H9 (cell line): Measurements from ENCODE around the gene EGFR. TPM values are rescaled to one million over a fixed set of nuclear protein-coding genes. Genes with fewer than 3 reads are reported as not detected.

Experiments used
- DNase-seq: peaks from one replicate; pipeline ENCODE4 v3.0.0-alpha.2; 2017
- H2AFZ ChIP-seq: one replicate; pipeline ENCODE4 v1.6.1; 2013; ENCODE audit warnings: mild to moderate bottlenecking, low read length, control low read depth, moderate library complexity
- H2AK5ac ChIP-seq: 2 replicates; pipeline ENCODE4 v1.6.1; 2013; ENCODE audit warnings: low read length, control low read depth, mixed read lengths; ENCODE audit not compliant: insufficient read length
- H2BK120ac ChIP-seq: one replicate; pipeline ENCODE4 v1.6.1; 2013; ENCODE audit warnings: low read depth, mild to moderate bottlenecking, low read length, control low read depth, inconsistent platforms; ENCODE audit not compliant: poor library complexity, severe bottlenecking
- H2BK12ac ChIP-seq: 2 replicates; pipeline ENCODE4 v1.6.1; 2013; ENCODE audit warnings: low read length, control low read depth, mixed read lengths, low read depth; ENCODE audit not compliant: insufficient read length
- H2BK15ac ChIP-seq: 2 replicates; pipeline ENCODE4 v1.6.1; 2013; ENCODE audit warnings: low read depth, low read length, control low read depth
- H2BK20ac ChIP-seq: one replicate; pipeline ENCODE4 v1.6.1; 2013; ENCODE audit warnings: low read depth, mild to moderate bottlenecking, low read length, control low read depth, inconsistent platforms; ENCODE audit not compliant: poor library complexity, severe bottlenecking
- H2BK5ac ChIP-seq: 2 replicates; pipeline ENCODE4 v1.6.1; 2013; ENCODE audit warnings: low read length, control low read depth, mixed read lengths; ENCODE audit not compliant: insufficient read length
- H3K14ac ChIP-seq: 2 replicates; pipeline ENCODE4 v1.6.1; 2013; ENCODE audit warnings: low read length, control low read depth; ENCODE audit not compliant: insufficient read depth
- H3K18ac ChIP-seq: 2 replicates; pipeline ENCODE4 v1.6.1; 2013; ENCODE audit warnings: low read depth, mild to moderate bottlenecking, mixed read lengths, low read length, control low read depth; ENCODE audit not compliant: insufficient read length
- H3K23ac ChIP-seq: 2 replicates; pipeline ENCODE4 v1.6.1; 2013; ENCODE audit warnings: low read length, control low read depth, mixed read lengths, low read depth; ENCODE audit not compliant: insufficient read length
- H3K23me2 ChIP-seq: 2 replicates; pipeline ENCODE4 v1.6.1; 2013; ENCODE audit warnings: low read depth, mild to moderate bottlenecking, mixed read lengths, low read length, control low read depth; ENCODE audit not compliant: insufficient read length, poor library complexity, severe bottlenecking
- H3K27ac ChIP-seq: 2 replicates; pipeline ENCODE4 v1.5.1; 2013; ENCODE audit warnings: low read length, control low read depth, mixed read lengths, low read depth; ENCODE audit not compliant: insufficient read length
- H3K27me3 ChIP-seq: 2 replicates; pipeline ENCODE4 v1.6.1; 2013; ENCODE audit warnings: low read length, control low read depth, inconsistent platforms; ENCODE audit not compliant: insufficient read depth
- H3K4ac ChIP-seq: 2 replicates; pipeline ENCODE4 v1.6.1; 2013; ENCODE audit warnings: low read depth, mild to moderate bottlenecking, control low read depth, inconsistent platforms, low read length, moderate library complexity
- H3K4me1 ChIP-seq: 2 replicates; pipeline ENCODE4 v1.6.1; 2013; ENCODE audit warnings: low read length, control low read depth, inconsistent platforms; ENCODE audit not compliant: insufficient read depth
- H3K4me2 ChIP-seq: 2 replicates; pipeline ENCODE4 v1.6.1; 2013; ENCODE audit warnings: low read length, control low read depth, mixed read lengths; ENCODE audit not compliant: insufficient read length, insufficient read depth
- H3K56ac ChIP-seq: 2 replicates; pipeline ENCODE4 v1.6.1; 2013; ENCODE audit warnings: low read depth, mild to moderate bottlenecking, mixed read lengths, low read length, control low read depth; ENCODE audit not compliant: insufficient read length
- H3K79me1 ChIP-seq: 2 replicates; pipeline ENCODE4 v1.6.1; 2013; ENCODE audit warnings: low read depth, mild to moderate bottlenecking, moderate library complexity, low read length, control low read depth, inconsistent platforms; ENCODE audit not compliant: insufficient read depth, poor library complexity, severe bottlenecking
- H3K79me2 ChIP-seq: 2 replicates; pipeline ENCODE4 v1.6.1; 2013; ENCODE audit warnings: low read length, control low read depth, inconsistent platforms; ENCODE audit not compliant: insufficient read depth
- H3K9ac ChIP-seq: 2 replicates; pipeline ENCODE4 v1.6.1; 2013; ENCODE audit warnings: low read length, control low read depth, mixed read lengths; ENCODE audit not compliant: insufficient read length; ENCODE audit errors: extremely low read depth
- H3K9me3 ChIP-seq: one replicate; pipeline ENCODE4 v1.6.1; 2013; ENCODE audit warnings: low read depth, low read length, inconsistent platforms; ENCODE audit not compliant: control insufficient read depth
- H3T11ph ChIP-seq: one replicate; pipeline ENCODE4 v1.6.1; 2013; ENCODE audit warnings: mild to moderate bottlenecking, low read length, control low read depth, inconsistent platforms
- H4K20me1 ChIP-seq: one replicate; pipeline ENCODE4 v1.6.1; 2013; ENCODE audit not compliant: control insufficient read depth, insufficient read length, insufficient read depth
- H4K5ac ChIP-seq: 2 replicates; pipeline ENCODE4 v1.6.1; 2013; ENCODE audit warnings: low read depth, mild to moderate bottlenecking, mixed read lengths, low read length, control low read depth; ENCODE audit not compliant: insufficient read length
- H4K8ac ChIP-seq: replicated peaks from 2 replicates; pipeline ENCODE4 v1.6.1; 2013; ENCODE audit warnings: low read length, control low read depth, mixed read lengths, low read depth; ENCODE audit not compliant: insufficient read length
- H4K91ac ChIP-seq: 2 replicates; pipeline ENCODE4 v1.6.1; 2013; ENCODE audit warnings: low read depth, mild to moderate bottlenecking, moderate library complexity, mixed read lengths, low read length, control low read depth; ENCODE audit not compliant: insufficient read length
- H3K27ac Mint-ChIP-seq, 3 experiments: 2 replicates in 2 of 3; 3 replicates in 1 of 3; pipeline ENCODE4 v1.8.0; 2020 to 2021; ENCODE audit warnings: mixed read lengths in 3 of 3, mild to moderate bottlenecking in 1 of 3, moderate library complexity in 1 of 3
- H3K27me3 Mint-ChIP-seq: 2 replicates; pipeline ENCODE4 v1.8.0; 2021; ENCODE audit warnings: low read depth, mild to moderate bottlenecking, moderate library complexity, mixed read lengths
- H3K36me3 Mint-ChIP-seq, 3 experiments: 2 replicates in 2 of 3; 3 replicates in 1 of 3; pipeline ENCODE4 v1.8.0; 2020 to 2021; ENCODE audit warnings: low read depth in 3 of 3, mixed read lengths in 3 of 3; ENCODE audit not compliant: insufficient read depth in 1 of 3
- H3K4me1 Mint-ChIP-seq, 2 experiments: 2 replicates each; pipeline ENCODE4 v1.8.0; 2020; ENCODE audit warnings: mixed read lengths in 2 of 2
- H3K4me3 Mint-ChIP-seq, 2 experiments: 2 replicates in 1 of 2; 3 replicates in 1 of 2; pipeline ENCODE4 v1.8.0; 2020 to 2021; ENCODE audit warnings: mild to moderate bottlenecking in 2 of 2, mixed read lengths in 2 of 2, moderate library complexity in 1 of 2
- H3K9me3 Mint-ChIP-seq, 2 experiments: 2 replicates in 1 of 2; 3 replicates in 1 of 2; pipeline ENCODE4 v1.8.0; 2020; ENCODE audit warnings: mild to moderate bottlenecking in 2 of 2, mixed read lengths in 2 of 2, moderate library complexity in 1 of 2
- CTCF ChIP-seq: fragments of 200-600 bp; sonication (generic); conservative IDR thresholded peaks from 3 replicates; pipeline ENCODE4 v1.8.0; 2021; ENCODE audit warnings: antibody characterized with exemption, mild to moderate bottlenecking
- WGBS: extraction: QIAGEN DNeasy Blood & Tissue Kit; methylation state at CpG from one replicate; pipeline ENCODE4 v1.1.7; 2013; ENCODE audit warnings: missing lambda C conversion rate, low lambda C conversion rate, mixed read lengths; ENCODE audit not compliant: insufficient read length; ENCODE audit errors: extremely low coverage; 5-methylcytosine and 5-hydroxymethylcytosine counted together
- total RNA-seq: library from RNA; stranded (reverse); gene quantifications from 2 replicates; pipeline ENCODE4 v1.2.1, GENCODE V29; 2021

The EGFR gene
- total RNA-seq, 1 experiment from 2014 or later: 3.3 TPM

GRCh38 chr7:54989453-54990225 lies 29.2 kb upstream of the EGFR start:
- Histone ChIP-seq H3K79me1 (no peaks in the 10 kb centered on the region), H3K79me2 (no peaks in the 10 kb centered on the region), H3K27ac (no peak overlapping the region), H3K9me3 (no peaks in the 10 kb centered on the region), H3T11ph (no peak overlapping the region), H2BK5ac (no peak overlapping the region), H4K20me1 (no peaks in the 10 kb centered on the region), H3K4me1 (no peaks in the 10 kb centered on the region), H3K23me2 (no peaks in the 10 kb centered on the region), H3K56ac (no peak overlapping the region), H3K14ac (no peak overlapping the region), H4K5ac (no peak overlapping the region), H3K18ac (no peak overlapping the region), H2BK120ac (no peak overlapping the region), H3K27me3 (no peaks in the 10 kb centered on the region), H4K91ac (no peak overlapping the region), H2BK20ac (no peak overlapping the region), H4K8ac (no peak overlapping the region), H3K23ac (no peak overlapping the region), H2AFZ (no peak overlapping the region), H3K4me2 (no peak overlapping the region), H2BK12ac (no peak overlapping the region), H2BK15ac (no peak overlapping the region), H3K9ac (no peak overlapping the region), H3K4ac (no peak overlapping the region), H2AK5ac (no peak overlapping the region)
- no peaks in the 10 kb centered on the region for H3K9me3 Mint-ChIP-seq
- no peak for TF ChIP-seq CTCF
- no peak for DNase-seq
- H3K27ac Mint-ChIP-seq: no peak overlapping the region
- peaks cover 2% of the 10 kb centered on the region; the same call in 1 of the 2 replicates for H3K27me3 Mint-ChIP-seq
- WGBS: no CpG with 5 or more reads among the region's 4 CpGs
- H3K4me1 Mint-ChIP-seq: peaks cover 4% of the 10 kb centered on the region in 2 experiments; a peak in 3 of 4 replicates
- H3K4me3 Mint-ChIP-seq: no peak overlapping the region
- H3K36me3 Mint-ChIP-seq: no peaks in the 10 kb centered on the region; a peak in 1 of 7 replicates
